GM12878 (cell line): ENCODE results near the gene AQP2. TPM values are rescaled to one million over a fixed set of nuclear protein-coding genes. Genes with fewer than 3 reads are reported as not detected.

ENCODE experiments used
- ATAC-seq: fragments of 200-7000 bp; cut with Tn5 transposase; 3 replicates; pipeline ENCODE4 v1.9.1; 2020; ENCODE audit warnings: mild to moderate bottlenecking, moderate library complexity
- BruUV-seq: library from RNA; stranded (reverse); fragments of 400-500 nt; replicated peaks from 2 replicates; lab custom pipeline; 2021; lab: Mats Ljungman, UMichigan
- CTCF ChIA-PET: fragments of 300-600 bp; sonication (Branson Sonifier 250); formaldehyde crosslinking; extraction: SDS; loops from one replicate; lab custom pipeline; 2021; ENCODE audit warnings: inconsistent platforms; lab: Yijun Ruan, JAX
- POLR2A ChIA-PET: fragments of 350-600 bp; formaldehyde crosslinking; extraction: SDS; loops from one replicate; lab custom pipeline; 2021; ENCODE audit warnings: inconsistent platforms; lab: Charles Lee
- RAD21 ChIA-PET: fragments of 300-600 bp; sonication (Branson Sonifier 250); formaldehyde crosslinking; loops from one replicate; lab custom pipeline; 2023; ENCODE audit warnings: antibody characterized with exemption; ENCODE audit not compliant: unreplicated experiment; lab: Charles Lee
- SMC1A ChIA-PET: fragments of 300-600 bp; sonication (Branson Sonifier 250); formaldehyde crosslinking; loops from one replicate; lab custom pipeline; 2023; ENCODE audit not compliant: unreplicated experiment, uncharacterized antibody; lab: Charles Lee
- DNase-seq: peaks from one replicate; pipeline ENCODE4 v3.0.0-alpha.2; 2011; ENCODE audit warnings: low read depth, low spot score
- FAIRE-seq: peaks from 3 replicates; lab custom pipeline; 2011; peaks lifted over from hg19 to GRCh38; lab: Jason Lieb, UNC
- H2AFZ ChIP-seq: 2 replicates; pipeline ENCODE4 v1.6.0; 2011; ENCODE audit warnings: low read depth, low read length, control low read depth; ENCODE audit not compliant: control insufficient read depth
- H3K27ac ChIP-seq: 2 replicates; pipeline ENCODE4 v1.5.1; 2011; ENCODE audit warnings: control low read depth; ENCODE audit not compliant: control insufficient read depth, insufficient read depth
- H3K27me3 ChIP-seq, 2 experiments: replicated peaks in 1 of 2; 2 replicates each; pipeline versions ENCODE4 v1.6.0 to v1.6.1; 2011; ENCODE audit warnings: low read length in 1 of 2; ENCODE audit not compliant: control insufficient read depth in 2 of 2, insufficient read depth in 2 of 2
- H3K36me3 ChIP-seq, 2 experiments: 2 replicates each; pipeline ENCODE4 v1.5.1; 2011; ENCODE audit warnings: low read length in 1 of 2; ENCODE audit not compliant: control insufficient read depth in 2 of 2, insufficient read depth in 2 of 2
- H3K4me1 ChIP-seq: 2 replicates; pipeline ENCODE4 v1.6.1; 2011; ENCODE audit warnings: mild to moderate bottlenecking, low read length, moderate library complexity, mixed read lengths; ENCODE audit not compliant: control insufficient read depth, insufficient read depth
- H3K4me2 ChIP-seq: 2 replicates; pipeline ENCODE4 v1.6.0; 2011; ENCODE audit warnings: control low read depth; ENCODE audit not compliant: control insufficient read depth, insufficient read depth
- H3K4me3 ChIP-seq: fragments of 200-600 bp; sonication (generic); 2 replicates; pipeline ENCODE4 v1.5.1; 2016
- H3K79me2 ChIP-seq: 2 replicates; pipeline ENCODE4 v1.6.0; 2011; ENCODE audit warnings: low read length; ENCODE audit not compliant: control insufficient read depth, insufficient read depth
- H3K9ac ChIP-seq: 2 replicates; pipeline ENCODE4 v1.8.0; 2011; ENCODE audit warnings: low read length, control low read depth, mixed read lengths; ENCODE audit not compliant: control insufficient read depth, insufficient read depth
- H3K9me3 ChIP-seq: replicated peaks from 3 replicates; pipeline ENCODE4 v1.5.1; 2011; ENCODE audit warnings: mild to moderate bottlenecking, low read length; ENCODE audit not compliant: control insufficient read depth, insufficient read depth
- H4K20me1 ChIP-seq: 2 replicates; pipeline ENCODE4 v1.6.0; 2011; ENCODE audit not compliant: control insufficient read depth, insufficient read depth
- BCL11A ChIP-seq: IDR thresholded peaks from 2 replicates; pipeline ENCODE4 v1.6.1; 2011; ENCODE audit warnings: low read depth, low read length
- CBX5 ChIP-seq: sonication (generic); IDR thresholded peaks from 2 replicates; pipeline ENCODE4 v1.6.1; 2016; ENCODE audit warnings: low read depth, moderate library complexity, mild to moderate bottlenecking, inconsistent platforms
- FOXK2 ChIP-seq: fragments of 450-650 bp; IDR thresholded peaks from 2 replicates; pipeline ENCODE4 v1.6.1; 2017; ENCODE audit warnings: mild to moderate bottlenecking, moderate library complexity
- JUNB ChIP-seq: IDR thresholded peaks from 2 replicates; pipeline ENCODE4 v1.6.1; 2016; ENCODE audit warnings: antibody characterized with exemption, mild to moderate bottlenecking
- NFYA ChIP-seq: IDR thresholded peaks from 2 replicates; pipeline ENCODE4 v1.6.1; 2011; ENCODE audit warnings: low read depth, mild to moderate bottlenecking, low read length, improper control_type of control experiment, borderline replicate concordance
- PAX8 ChIP-seq: fragments of 450-650 bp; IDR thresholded peaks from 2 replicates; pipeline ENCODE4 v1.6.1; 2017; ENCODE audit warnings: mild to moderate bottlenecking, moderate library complexity
- POLR2AphosphoS2 ChIP-seq: IDR thresholded peaks from 2 replicates; pipeline ENCODE4 v1.6.1; 2011; ENCODE audit warnings: low read depth, mild to moderate bottlenecking, low read length, improper control_type of control experiment, moderate library complexity
- RBBP5 ChIP-seq: fragments of 200-600 bp; sonication (generic); conservative IDR thresholded peaks from 2 replicates; pipeline ENCODE4 v1.6.1; 2016
- RELA ChIP-seq: fragments of 450-650 bp; IDR thresholded peaks from 2 replicates; pipeline ENCODE4 v1.8.0; 2014; ENCODE audit warnings: borderline replicate concordance; ENCODE audit not compliant: partially characterized antibody
- SIX5 ChIP-seq: IDR thresholded peaks from 2 replicates; pipeline ENCODE4 v1.6.1; 2011; ENCODE audit warnings: mild to moderate bottlenecking, low read depth, low read length, moderate library complexity; ENCODE audit not compliant: severe bottlenecking
- TCF3 ChIP-seq: IDR thresholded peaks from 2 replicates; pipeline ENCODE4 v1.6.1; 2012; ENCODE audit warnings: low read depth, mild to moderate bottlenecking, low read length, borderline replicate concordance; ENCODE audit not compliant: insufficient read depth
- ZBED1 ChIP-seq: IDR thresholded peaks from 2 replicates; pipeline ENCODE4 v1.6.1; 2016; ENCODE audit warnings: borderline replicate concordance
- WGBS: methylation state at CpG from one replicate; pipeline ENCODE4 v1.1.6; 2016; ENCODE audit warnings: low lambda C conversion rate; ENCODE audit not compliant: insufficient replicate concordance, insufficient coverage; ENCODE audit errors: missing lambda C conversion rate; 5-methylcytosine and 5-hydroxymethylcytosine counted together
- in situ Hi-C: fragments of 300-500 bp; cut with MboI; formaldehyde crosslinking; loops from 9 replicates; pipeline ENCODE4 v1.14.3; 2018; ENCODE audit warnings: mixed read lengths
- intact Hi-C: fragments of 100-400 bp; cut with micrococcal nuclease; formaldehyde crosslinking; loops from one replicate; pipeline ENCODE4 v1.14.2; 2022; ENCODE audit not compliant: unreplicated experiment
- polyA plus RNA-seq, 11 experiments: library from polyadenylated mRNA; depleted of rRNA in 4 of 11; unstranded in 6 of 11; stranded (reverse) in 5 of 11; fragments of >200 nt; fragmentation: Nextera tagmentation in 4 of 11; fragmentation: Illumina TruSeq in 1 of 11; extraction: Ambion mirVana in 4 of 11; extraction: Trizol in 1 of 11; gene quantifications; 1 replicate in 1 of 11; 2 replicates in 10 of 11; pipeline versions ENCODE4 v1.2.1 to v1.2.3, GENCODE V29; 2011 to 2016; ENCODE audit warnings: inconsistent platforms in 2 of 11, missing spikeins in 2 of 11, low read depth in 1 of 11
- total RNA-seq, 4 experiments: library from RNA; depleted of rRNA in 3 of 4; stranded (reverse); fragments of >200 nt in 3 of 4; fragmentation: Illumina TruSeq in 1 of 4; extraction: Trizol in 1 of 4; gene quantifications; 2 replicates each; pipeline versions ENCODE4 v1.2.1 to v1.2.3, GENCODE V29; 2013 to 2021

Gene AQP2
- total and polyA plus RNA-seq, 10 of the 15 experiments (the other 5 are each of a cell fraction or from before 2014, with no cell fraction given) = not detected

DNA sequence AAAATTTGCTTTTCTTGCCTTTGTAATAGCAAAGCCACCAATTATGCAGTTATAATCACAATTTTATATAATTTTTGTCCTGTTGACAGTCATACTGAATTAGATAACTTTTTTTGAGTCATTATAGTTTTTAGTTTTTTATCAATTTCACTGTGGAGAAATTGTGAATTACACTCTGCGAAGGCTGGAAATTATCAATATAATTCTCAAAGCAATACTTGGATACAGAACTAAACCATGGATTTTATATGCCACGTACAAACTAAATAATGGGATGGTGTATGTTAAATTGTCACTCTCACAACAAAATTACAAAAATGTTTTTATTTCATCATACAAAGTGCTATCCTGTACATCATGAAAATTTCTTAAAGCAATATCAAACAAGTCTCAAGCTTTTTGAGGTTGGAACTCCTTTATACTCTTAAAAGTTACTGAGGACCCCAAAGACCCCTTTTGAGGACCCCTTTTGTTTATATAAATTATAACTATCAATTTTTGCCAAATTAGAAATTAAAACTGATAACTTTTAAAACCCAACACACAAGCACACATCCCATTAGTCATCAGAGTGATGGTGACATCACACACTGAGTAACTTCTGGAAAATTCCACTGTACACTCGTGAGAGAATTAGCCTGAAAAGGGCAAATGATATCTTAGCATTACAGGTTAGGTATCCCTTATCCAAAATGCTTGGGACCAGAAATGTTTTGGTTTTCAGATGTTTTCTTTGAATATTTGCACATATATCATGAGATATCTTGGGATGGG lies 19.8 kb upstream of the AQP2 start:
- ATAC-seq (no peak), FAIRE-seq (no peak), DNase-seq (no peak)
- H3K27ac ChIP-seq = no peak overlapping the region
- H3K9ac ChIP-seq = no peak overlapping the region
- no peaks in the 10 kb centered on the region for H3K36me3 ChIP-seq
- peaks cover 1 to 3% of the 10 kb centered on the region in 2 experiments; a peak in 2 of 4 replicates for H3K27me3 ChIP-seq
- in situ Hi-C loops (no loop called here), intact Hi-C loops (no loop called here)
- no peak overlapping the region for H2AFZ ChIP-seq
- H3K79me2 ChIP-seq = no peaks in the 10 kb centered on the region
- WGBS = 28% methylated on average over 3 of the region's 3 CpGs
- ChIA-PET RAD21 (no interaction called here), CTCF (interaction anchor here (4.2 kb wide), 1 partner anchor 15 kb away, joined by 30 read pairs; no protein-coding TSS in a partner anchor), POLR2A (no interaction called here), SMC1A (no interaction called here)
- H4K20me1 ChIP-seq = no peaks in the 10 kb centered on the region
- no peak overlapping the region for H3K4me2 ChIP-seq
- BruUV-seq = no TSS peak
- H3K9me3 ChIP-seq = no peaks in the 10 kb centered on the region
- no peak overlapping the region for H3K4me3 ChIP-seq
- TF ChIP-seq FOXK2 (no peak), JUNB (no peak), CBX5 (no peak), PAX8 (no peak)
- H3K4me1 ChIP-seq = no peaks in the 10 kb centered on the region

DNA sequence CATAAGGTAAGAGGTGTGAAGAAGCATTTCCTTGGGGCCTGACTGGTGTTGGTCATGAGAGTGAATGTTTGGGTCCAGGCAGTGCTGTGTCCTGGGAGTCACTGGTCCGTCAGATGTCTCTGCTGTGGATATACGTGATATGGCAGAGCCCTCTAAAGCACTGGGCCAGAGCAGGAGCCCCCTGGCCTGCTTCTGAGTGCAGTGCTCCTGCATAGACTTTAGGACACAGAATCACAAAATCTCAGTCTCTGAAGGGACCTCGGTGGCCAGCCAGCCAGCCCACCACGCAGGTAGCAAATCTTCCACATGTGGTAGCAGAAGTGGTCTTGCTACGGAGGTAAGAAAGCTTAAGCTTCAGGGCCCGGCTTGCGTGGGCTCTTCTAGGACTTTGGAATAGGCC lies 18.5 kb upstream of the AQP2 start:
- TF ChIP-seq BCL11A (no peak), ZBED1 (no peak), RELA (no peak), POLR2AphosphoS2 (no peak), NFYA (no peak), SIX5 (no peak), TCF3 (no peak), RBBP5 (no peak)
- Histone ChIP-seq H3K4me1 (no peaks in the 10 kb centered on the region), H3K36me3 (no peaks in the 10 kb centered on the region), H3K9ac (no peak overlapping the region), H3K4me3 (no peak overlapping the region), H2AFZ (no peak overlapping the region), H4K20me1 (no peaks in the 10 kb centered on the region), H3K4me2 (no peak overlapping the region), H3K27ac (no peak overlapping the region), H3K79me2 (no peaks in the 10 kb centered on the region), H3K27me3 (peaks cover 1 to 3% of the 10 kb centered on the region in 2 experiments; a peak in 2 of 4 replicates), H3K9me3 (no peaks in the 10 kb centered on the region)
- ChIA-PET SMC1A (interaction anchor here (3.1 kb wide), 1 partner anchor 13 kb away, joined by 8 read pairs; no protein-coding TSS in a partner anchor), CTCF (interaction anchor here (1.5 to 4.2 kb wide), 2 partner anchors 11 to 14 kb away, joined by 8 to 30 read pairs; no protein-coding TSS in a partner anchor), POLR2A (interaction anchor here (0.6 kb wide), 1 partner anchor 287 kb away, joined by 5 read pairs; no protein-coding TSS in a partner anchor), RAD21 (interaction anchor here (0.6 kb wide), 1 partner anchor 39 kb away, joined by 3 read pairs; no protein-coding TSS in a partner anchor)
- WGBS = 44% methylated on average over 7 of the region's 7 CpGs
- in situ Hi-C loops = no loop called here
- no TSS peak for BruUV-seq
- intact Hi-C loops = no loop called here
- no peak for ATAC-seq
- no peak for DNase-seq
- no peak for FAIRE-seq
